ENCODE measurements around the gene FAM171A1. TPM values are rescaled to one million over a fixed set of nuclear protein-coding genes. Genes with fewer than 3 reads are reported as not detected.
A peak's percentile ranks its signal among the peaks of the same experiment; 100 is the strongest.

The FAM171A1 gene
- total and polyA plus RNA-seq, 12 donors, result 3.5 to 14.1 (median 5.7) TPM

GRCh38 chr10:15168786-15169554 lies 202.1 kb downstream of the FAM171A1 start:
- Histone ChIP-seq H3K27me3 (no peaks in the 10 kb centered on the region), H3K4me1 (replicated peaks in 1 of 2) (peaks cover 6 to 27% of the 10 kb centered on the region in 2 donors), H3K4me3 (peak overlapping the region in 1 of 4 donors; percentile 24), H3K9me3 (replicated peaks in 1 of 3) (no peaks in the 10 kb centered on the region), H3K36me3 (replicated peaks in 1 of 2) (no peaks in the 10 kb centered on the region), H3K27ac (peak overlapping the region in 1 of 5 donors; percentile 57)
- intact Hi-C loops (cut with DNase I), result no loop called here
- DNase-seq, result peak; percentile 96 to 99 (median 98)
- WGBS, 4 donors, result 15 to 64% (median 40%) methylated on average over 8 to 37 of the region's 44 CpGs
- TF ChIP-seq POLR2A (IDR thresholded peaks at IDR 0.05), result peak in 1 of 2 donors; percentile 12
- no peak for TF ChIP-seq CTCF (IDR thresholded peaks at IDR 0.05)

DNA sequence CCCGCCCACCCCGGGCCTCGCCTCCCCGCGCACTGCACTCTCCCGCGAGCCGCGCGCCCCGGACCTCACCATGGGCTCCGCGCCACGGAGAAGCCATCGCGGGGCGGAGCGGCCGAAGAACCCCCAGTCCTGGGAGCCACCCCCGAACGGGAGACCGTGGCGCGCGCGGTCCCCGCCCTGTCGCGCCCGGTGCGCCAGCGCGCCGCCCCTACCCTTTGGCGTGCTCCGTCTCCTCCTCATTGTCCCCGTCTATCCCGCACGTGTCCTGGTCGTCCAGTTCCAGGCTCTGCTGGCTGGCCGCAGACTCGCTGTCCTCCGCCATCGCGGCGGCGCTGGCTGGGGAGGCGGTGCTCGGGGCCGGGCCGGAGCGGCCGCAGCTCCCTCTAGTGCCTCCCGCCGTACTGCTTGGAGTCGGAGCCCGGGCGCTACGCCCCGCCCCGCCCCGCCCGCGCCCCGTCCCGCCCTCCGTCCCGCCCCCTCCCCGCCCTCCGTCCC lies 202.8 kb downstream of the FAM171A1 start, which contains the start of gene NMT2:
Gene NMT2 (minus strand): TSS at position 403 of the 495 bp plus-strand sequence. CDS start 81 bp downstream, at position 322.
- intact Hi-C loops (cut with DNase I), result no loop called here
- 0 to 1% (median 1%) methylated on average over 20 to 65 of the region's 70 CpGs; no CpG with 5 or more reads in 1 of the 4 donors for WGBS, 4 donors
- Histone ChIP-seq H3K4me1 (replicated peaks in 1 of 2) (peaks cover 6 to 27% of the 10 kb centered on the region in 2 donors), H3K36me3 (replicated peaks in 1 of 2) (no peaks in the 10 kb centered on the region), H3K9me3 (replicated peaks in 1 of 3) (no peaks in the 10 kb centered on the region), H3K4me3 (peak within 1 kb of the TSS; percentile 30 to 82 (median 72)), H3K27ac (peak within 1 kb of the TSS in 4 of 5 donors; percentile 61 to 88 (median 82)), H3K27me3 (no peaks in the 10 kb centered on the region)
- TF ChIP-seq POLR2A (IDR thresholded peaks at IDR 0.05), result peak; percentile 82 to 95
- TF ChIP-seq CTCF (IDR thresholded peaks at IDR 0.05), result peak in 4 of 6 experiments; percentile 16 to 53 (median 40)
- DNase-seq, result peak in 4 of 7 donors; percentile 87 to 91 (median 90)

- Histone ChIP-seq H3K27ac (peak overlapping the region in 4 of 5 donors; percentile 61 to 88 (median 82)), H3K4me1 (replicated peaks in 1 of 2) (peaks cover 6 to 27% of the 10 kb centered on the region in 2 donors), H3K27me3 (no peaks in the 10 kb centered on the region), H3K4me3 (peak overlapping the region in 3 of 4 donors; percentile 71 to 82 (median 72)), H3K9me3 (replicated peaks in 1 of 3) (no peaks in the 10 kb centered on the region), H3K36me3 (replicated peaks in 1 of 2) (no peaks in the 10 kb centered on the region)
- TF ChIP-seq CTCF (IDR thresholded peaks at IDR 0.05) (peak in 5 of 6 experiments; percentile 7 to 50 (median 40)), POLR2A (IDR thresholded peaks at IDR 0.05) (no peak)
- intact Hi-C loops (cut with DNase I), result no loop called here
- WGBS, 4 donors, result 2 to 11% (median 4%) methylated on average over 9 to 54 of the region's 54 CpGs
- peak; percentile 35 to 63 (median 47) for DNase-seq
Measured at GRCh38 chr10:15167411-15168290, 203.4 kb downstream of the FAM171A1 start.
